SK-MEL-5 (cell line): Measurements from ENCODE around the gene RHAG. TPM values are rescaled to one million over a fixed set of nuclear protein-coding genes. Genes with fewer than 3 reads are reported as not detected.
"Not testable (repeated sequence)": the region's sequence is repeated elsewhere in the genome, so short reads cannot be mapped to it uniquely, and the experiment has no call there.

ENCODE experiments used
- DNase-seq: peaks from one replicate; pipeline ENCODE4 v3.0.0-alpha.2; 2016; ENCODE audit warnings: low read depth, low spot score
- in situ Hi-C: cut with HindIII; loops from 2 replicates; pipeline ENCODE4 v1.10.0; 2016; ENCODE audit warnings: low sequenced_read_pairs, high pct_unique_total_duplicates, low pct_unique_long_range_greater_than_20kb
- total RNA-seq: library from RNA; depleted of rRNA; stranded (reverse); fragments of >200 nt; shearing (Covaris generic); gene quantifications from 2 replicates; pipeline ENCODE4 v1.2.3, GENCODE V29; 2014

The RHAG gene
- total RNA-seq, 1 experiment from 2014 or later = not detected

- DNase-seq = peak; percentile 93
- in situ Hi-C loops = no loop called here
These were observed 29.8 kb downstream of the RHAG start for GRCh38 chr6:49606721-49607390.

DNA sequence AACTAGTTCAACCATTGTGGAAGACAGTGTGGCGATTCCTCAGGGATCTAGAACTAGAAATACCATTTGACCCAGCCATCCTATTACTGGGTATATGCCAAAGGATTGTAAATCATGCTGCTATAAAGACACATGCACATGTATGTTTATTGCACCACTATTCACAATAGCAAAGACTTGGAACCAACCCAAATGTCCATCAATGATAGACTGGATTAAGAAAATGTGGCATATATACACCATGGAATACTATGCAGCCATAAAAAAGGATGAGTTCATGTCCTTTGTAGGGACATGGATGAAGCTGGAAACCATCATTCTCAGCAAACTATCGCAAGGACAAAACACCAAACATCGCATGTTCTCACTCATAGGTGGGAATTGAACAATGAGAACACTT, 32.6 kb downstream of the RHAG start:
- in situ Hi-C loops, DNase-seq: not testable (repeated sequence)

GRCh38 chr6:49587262-49587661, 49.4 kb downstream of the RHAG start:
- DNase-seq, in situ Hi-C loops: not testable (repeated sequence)

DNA sequence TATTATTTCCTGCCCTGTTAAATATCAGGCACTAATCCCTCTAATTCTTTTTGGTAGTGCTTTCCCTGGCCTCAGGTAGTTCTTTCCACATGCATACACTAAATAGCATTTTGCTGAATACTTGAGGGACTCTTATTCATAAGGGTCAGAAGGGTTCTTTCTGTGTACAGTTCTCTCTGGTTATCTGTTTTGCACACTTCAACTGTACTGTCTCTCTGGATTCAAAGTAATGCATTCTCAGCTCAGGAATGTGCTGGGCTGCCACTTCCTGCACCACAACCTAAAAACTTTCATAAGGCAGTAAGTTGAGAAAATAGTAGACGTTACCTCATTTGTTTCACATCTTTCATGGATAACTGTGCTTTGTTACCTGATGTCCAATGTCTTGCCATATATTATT, 54.1 kb downstream of the RHAG start:
- in situ Hi-C loops = no loop called here
- no peak for DNase-seq

DNA sequence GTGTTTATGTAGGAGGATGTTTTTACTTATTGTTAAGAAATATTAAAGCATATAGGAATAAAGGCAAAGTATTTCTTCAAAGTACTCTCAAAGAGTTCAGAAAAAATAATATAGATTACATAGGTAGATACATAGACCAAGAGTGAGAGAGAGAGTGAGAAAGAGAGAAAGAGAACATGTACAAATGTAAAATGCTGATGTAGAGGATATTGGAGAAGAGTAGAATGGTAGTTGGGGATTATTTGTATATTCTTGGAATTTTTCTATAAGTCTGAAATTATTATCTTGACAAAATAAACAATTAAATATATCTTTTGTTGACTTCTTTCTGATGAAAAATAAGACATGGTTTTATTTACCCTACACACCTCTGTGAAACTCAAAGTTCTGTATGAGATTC, 57.0 kb downstream of the RHAG start:
- in situ Hi-C loops = no loop called here
- no peak for DNase-seq

DNA sequence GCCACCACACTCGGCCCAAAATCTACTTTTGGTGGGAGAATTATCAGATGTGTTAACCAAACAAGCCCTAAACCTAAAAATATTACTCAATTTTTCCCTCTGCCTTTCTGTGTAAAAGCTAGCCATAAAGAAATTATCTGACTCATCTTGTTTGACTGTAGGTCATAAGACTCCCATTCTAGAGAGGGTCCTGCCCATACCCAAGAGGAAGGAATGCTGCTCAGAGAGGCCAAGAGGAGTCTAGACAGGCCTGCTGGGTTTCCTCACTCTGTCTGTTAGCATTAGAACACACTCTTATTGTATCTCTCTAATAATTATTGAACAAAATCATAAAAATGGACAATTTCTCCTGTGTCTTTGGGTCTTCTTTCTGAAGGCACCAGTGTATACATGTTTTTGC, 60.0 kb downstream of the RHAG start:
- in situ Hi-C loops = no loop called here
- no peak for DNase-seq

- peak; percentile 29 for DNase-seq
- in situ Hi-C loops = no loop called here
These were observed 66.1 kb downstream of the RHAG start for GRCh38 chr6:49570474-49571079.

GRCh38 chr6:49565855-49566254, 70.8 kb downstream of the RHAG start:
- in situ Hi-C loops = no loop called here
- no peak for DNase-seq

- in situ Hi-C loops = no loop called here
- no peak for DNase-seq
These were observed 71.4 kb downstream of the RHAG start for GRCh38 chr6:49565261-49565660.

GRCh38 chr6:49564552-49564951, 72.1 kb downstream of the RHAG start:
- in situ Hi-C loops = no loop called here
- DNase-seq = peak; percentile 44

- in situ Hi-C loops = no loop called here
- no peak for DNase-seq
These were observed 73.4 kb downstream of the RHAG start for GRCh38 chr6:49563006-49563886.

DNA sequence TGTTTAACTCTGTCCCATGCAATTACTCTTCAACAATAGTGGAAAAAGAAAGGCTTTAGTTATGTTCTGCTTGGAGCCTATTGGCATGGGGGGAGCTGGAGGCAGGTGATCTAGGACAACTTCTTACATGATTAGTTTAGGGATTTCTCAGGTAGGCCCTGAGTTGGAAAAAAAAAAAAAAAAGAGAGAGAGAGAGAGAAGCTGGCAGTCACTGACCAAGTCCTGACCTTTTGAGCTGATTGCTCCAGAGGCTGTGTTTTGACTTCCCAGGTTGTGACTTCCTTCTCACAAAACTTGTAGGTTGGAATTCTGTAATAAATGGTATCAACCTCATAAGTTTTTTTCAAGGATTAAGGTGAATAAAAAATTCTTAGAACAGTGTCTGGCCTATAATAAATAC, 78.4 kb downstream of the RHAG start:
- in situ Hi-C loops = no loop called here
- DNase-seq = no peak

DNA sequence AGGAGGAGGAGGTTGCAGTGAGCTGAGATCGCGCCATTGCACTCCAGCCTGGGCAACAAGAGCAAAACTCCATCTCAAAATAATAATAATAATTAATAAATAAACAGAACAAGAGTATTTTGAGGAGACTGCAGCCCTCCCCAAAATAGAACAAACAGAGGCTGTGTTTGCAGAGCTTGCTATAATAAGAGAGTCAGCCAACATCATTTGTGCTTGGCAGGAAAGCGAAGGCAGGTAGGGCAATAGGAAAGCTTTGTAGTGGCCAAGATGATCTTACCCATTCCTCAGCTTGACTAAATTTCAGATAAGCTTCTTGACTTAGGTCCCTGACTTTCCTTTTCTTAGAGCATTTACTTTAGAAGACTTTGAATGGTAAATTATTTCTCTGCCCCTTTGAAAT, 79.5 kb downstream of the RHAG start:
- in situ Hi-C loops = no loop called here
- no peak for DNase-seq

GRCh38 chr6:49556429-49556837, 80.2 kb downstream of the RHAG start:
- peak; percentile 67 for DNase-seq
- in situ Hi-C loops = no loop called here

DNA sequence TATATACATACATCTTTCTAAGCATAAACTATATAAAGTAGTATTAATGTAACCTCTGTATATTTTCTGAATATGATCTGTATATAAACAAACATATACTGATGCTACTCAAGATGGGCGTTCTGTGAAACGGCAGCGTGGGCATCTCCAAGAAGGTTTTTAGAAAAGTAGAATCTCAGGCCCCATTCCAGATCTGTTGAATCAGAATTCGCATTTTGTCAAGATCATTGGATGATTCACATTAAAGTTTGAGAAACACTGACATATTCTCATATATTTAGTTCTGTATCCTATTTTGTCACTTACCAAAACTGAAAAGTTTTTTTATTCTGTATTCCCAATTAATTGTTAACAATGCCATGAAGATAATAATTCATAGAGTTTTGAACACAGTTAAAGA, 80.7 kb downstream of the RHAG start:
- DNase-seq = no peak
- in situ Hi-C loops = no loop called here
